ENCODE measurements around the gene NFIB.

Gene NFIB

DNA sequence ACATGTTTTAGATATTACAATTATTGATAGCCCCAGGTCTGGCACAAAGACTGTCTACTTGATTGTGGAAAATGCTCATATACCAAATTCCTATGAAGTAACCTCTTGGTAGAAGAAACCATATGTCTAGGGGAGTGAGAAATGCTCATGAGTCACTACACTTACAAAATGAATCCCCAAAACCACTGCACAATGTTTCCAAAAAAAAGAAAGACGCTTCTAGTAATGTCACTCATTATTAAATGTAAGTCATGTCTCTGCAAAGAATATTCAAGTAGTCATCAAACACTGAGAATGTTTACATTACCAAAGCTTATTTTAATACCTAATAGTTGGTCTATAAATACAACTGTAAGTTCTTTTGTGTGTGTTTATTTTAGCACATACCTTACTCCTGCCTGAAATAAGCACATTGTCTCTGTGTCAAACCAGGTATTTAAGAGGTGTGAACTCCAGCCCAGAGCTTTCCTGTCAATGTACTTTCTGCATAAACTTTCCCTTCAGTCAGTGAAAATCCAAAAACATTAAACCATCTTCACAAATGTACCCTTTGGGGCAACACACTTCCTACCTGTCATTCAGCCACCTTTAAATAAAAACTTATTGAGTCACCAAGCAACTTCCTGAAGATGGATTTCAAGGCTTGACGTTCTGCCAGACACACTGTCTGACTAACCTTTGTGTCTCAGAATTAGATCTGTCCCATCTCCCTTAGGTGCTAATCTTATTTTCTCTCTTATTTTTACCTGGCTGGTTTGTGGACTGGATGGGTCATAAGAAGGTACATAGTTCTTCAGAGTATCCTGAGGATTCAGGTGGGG is 194.0 kb downstream of the NFIB start:
- no peak for DNase-seq (ENCODE audit: low read depth, low spot score)

DNA sequence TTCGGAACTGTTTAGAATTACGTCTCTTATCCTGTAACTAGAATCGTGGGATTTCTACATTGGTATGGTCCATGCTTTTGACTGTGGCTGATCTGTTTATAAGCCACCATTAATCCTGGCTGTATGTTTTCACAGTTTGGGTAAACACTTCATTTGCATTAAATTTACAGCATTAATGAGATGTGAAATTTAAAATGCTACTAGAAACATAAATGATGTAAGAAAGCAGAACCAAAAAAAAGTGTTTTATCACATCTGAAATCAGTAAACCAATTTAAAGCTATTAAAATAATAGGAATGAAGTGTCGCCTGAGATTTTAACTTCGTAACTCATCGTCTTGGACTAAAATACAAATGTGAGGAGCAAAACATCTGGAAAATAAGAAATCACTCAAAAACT is 201.7 kb downstream of the NFIB start:
- no peak for DNase-seq (ENCODE audit: low read depth, low spot score)

DNA sequence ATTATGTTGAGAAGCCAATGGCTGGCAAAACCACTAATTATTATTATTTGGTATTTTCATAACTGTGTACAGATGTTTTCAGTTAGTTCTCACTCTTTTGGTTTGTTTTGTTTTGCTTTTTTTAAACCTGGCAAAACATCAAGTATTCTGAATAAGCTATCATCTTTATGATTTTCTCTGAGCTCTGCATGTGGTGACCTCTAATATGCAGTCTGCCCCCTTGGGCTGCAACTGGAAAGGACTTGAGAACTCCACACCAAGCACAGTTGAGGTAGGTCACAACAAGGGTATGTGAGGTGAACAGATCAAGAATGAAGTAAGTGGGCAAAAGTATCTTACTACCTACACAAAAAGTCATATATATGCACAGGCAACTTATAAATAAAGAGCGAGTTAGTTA is 202.2 kb downstream of the NFIB start:
- DNase-seq (ENCODE audit: low read depth, low spot score) = no peak

DNA sequence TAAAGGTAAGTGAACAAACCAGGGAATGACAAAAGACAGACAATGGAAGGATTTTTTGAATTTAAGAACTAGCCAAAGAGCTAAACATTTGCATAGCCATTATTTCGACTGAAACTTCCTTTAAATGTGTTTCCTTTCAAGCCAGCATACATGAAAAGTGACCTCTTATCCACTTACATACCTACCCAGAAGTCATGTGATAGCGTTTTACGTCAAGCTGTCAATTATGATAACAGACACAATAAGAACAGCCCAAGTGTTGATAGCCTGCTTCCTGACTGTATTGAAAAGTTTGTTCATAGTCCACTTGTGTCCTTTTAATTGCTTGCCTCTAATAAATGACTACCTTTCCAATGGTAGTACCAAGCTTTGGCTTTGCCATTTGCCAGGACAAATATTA is 206.0 kb downstream of the NFIB start:
- no peak for DNase-seq (ENCODE audit: low read depth, low spot score)

DNA sequence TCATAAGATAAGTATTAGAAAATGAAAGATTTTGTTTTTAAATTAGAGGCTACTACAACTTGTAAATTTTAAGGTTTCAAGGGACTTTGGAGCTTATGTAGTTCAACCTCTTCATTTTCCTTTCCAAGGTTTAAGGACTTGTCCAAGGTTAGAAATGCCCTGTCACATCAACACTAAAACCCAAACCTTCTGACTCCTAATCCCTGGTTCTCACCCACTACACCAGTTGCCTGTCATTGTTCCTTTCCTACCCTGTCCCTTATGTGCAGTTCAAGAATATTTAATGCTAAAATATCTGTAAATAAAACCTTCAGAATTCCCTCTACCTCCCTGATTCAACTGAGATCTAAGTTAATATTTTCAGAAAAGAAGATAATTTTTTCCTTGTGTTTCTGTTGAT is 206.4 kb downstream of the NFIB start:
- DNase-seq (ENCODE audit: low read depth, low spot score) = no peak

DNA sequence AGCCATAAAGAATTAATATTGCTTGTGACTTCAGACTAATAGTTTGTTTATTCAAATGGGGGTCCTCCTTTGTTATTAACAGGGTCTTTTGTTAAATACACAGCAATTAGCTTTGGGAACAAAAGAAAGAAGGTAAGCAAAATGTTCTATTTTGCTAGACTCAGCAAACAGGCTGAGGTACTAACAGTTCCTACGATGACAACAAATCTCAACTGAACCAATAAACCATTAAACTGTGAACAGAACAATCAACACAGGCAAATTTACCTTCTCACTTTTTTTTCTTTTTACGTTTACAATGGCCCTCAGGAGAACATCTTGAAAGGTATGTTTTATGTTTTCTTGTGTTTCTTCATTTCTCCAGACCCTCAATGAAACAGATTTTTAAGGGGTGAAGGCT is 207.2 kb downstream of the NFIB start:
- DNase-seq (ENCODE audit: low read depth, low spot score) = no peak

DNA sequence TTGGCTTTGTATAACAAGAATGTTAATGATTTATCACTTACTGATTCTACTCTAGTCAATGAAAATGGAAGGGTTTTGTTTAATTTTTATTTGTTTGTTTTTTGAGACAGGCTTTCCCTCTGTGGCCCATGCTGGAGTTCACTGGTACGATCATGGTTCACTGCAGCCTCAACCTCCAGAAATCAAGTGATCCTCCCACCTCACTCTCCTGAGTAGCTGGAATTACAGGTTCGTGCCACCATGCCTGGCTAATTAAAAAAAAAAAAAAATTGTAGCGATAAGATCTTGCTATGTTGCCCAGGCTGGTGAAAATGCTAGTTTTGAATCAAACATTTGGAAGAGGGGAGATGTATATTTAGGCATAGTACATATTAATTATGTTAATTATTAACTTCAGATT is 209.4 kb downstream of the NFIB start:
- no peak for DNase-seq (ENCODE audit: low read depth, low spot score)

DNA sequence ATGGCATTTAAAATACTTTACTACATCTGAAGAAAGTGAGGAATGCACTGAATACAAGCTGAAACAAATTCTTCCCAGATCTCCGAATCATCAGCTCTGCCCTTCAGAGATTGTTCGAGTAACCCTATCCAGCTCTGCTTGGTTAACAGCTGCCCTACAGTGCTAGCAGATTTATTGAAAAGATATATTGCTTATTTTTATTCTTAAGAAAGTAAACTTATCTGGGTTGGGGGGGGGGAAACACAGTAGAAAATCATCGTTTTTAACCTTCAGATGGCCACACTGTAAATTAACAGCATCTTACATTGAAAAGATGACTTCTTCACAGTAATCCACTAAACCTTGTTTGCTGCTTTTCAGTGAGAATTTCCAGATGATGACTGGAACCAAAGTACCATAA is 210.8 kb downstream of the NFIB start:
- no peak for DNase-seq (ENCODE audit: low read depth, low spot score)

DNA sequence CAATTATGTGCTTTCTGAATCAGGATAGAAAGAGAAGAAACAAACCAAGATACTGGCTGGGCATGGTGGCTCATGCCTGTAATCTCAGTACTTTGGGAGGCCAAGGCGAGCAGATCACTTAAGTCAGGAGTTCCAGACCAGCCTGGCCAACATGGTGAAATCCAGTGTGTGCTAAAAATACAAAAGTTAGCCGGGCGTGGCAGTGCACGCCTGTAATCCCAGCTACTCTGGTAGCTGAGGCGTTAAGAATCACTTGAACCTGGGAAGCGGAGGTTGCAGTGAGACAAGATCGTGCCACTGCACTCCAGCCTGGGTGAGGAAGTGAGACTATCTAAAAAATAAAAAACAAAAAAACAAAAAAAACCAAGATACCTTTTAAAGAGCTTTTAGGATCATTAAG is 214.2 kb downstream of the NFIB start:
- no peak for DNase-seq (ENCODE audit: low read depth, low spot score)

DNA sequence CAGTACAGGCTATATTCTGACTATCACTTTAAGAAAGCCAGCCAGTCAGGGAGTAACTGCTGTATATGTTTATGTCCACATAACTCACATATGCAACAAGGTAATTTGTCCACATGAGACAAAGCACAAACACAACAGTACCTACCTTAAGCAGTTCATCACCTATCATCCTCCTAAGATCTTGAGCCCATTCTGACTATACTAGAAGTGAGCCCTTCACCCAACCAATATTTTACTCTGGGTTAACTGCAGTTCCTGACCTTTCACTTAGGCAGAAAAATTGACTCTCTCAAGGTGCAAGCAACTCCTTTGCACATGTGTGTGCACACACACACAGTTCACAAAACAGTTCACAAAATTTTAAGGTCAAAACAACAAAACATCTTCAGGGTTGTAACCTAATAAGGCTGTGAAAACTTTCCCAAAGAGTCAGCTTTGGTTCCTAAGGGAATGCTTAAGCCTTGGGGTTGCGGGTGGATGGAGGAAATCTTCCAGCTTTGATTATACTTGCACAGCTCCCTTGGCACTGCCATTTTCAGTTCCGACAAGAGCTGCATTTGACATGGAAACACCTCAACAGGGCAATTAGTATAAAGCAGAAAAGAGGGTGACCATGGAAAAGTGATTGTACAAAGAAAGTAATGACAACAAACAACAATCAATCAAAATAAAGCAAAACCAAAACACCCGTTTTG is 215.3 kb downstream of the NFIB start:
- DNase-seq (ENCODE audit: low read depth, low spot score) = no peak

DNA sequence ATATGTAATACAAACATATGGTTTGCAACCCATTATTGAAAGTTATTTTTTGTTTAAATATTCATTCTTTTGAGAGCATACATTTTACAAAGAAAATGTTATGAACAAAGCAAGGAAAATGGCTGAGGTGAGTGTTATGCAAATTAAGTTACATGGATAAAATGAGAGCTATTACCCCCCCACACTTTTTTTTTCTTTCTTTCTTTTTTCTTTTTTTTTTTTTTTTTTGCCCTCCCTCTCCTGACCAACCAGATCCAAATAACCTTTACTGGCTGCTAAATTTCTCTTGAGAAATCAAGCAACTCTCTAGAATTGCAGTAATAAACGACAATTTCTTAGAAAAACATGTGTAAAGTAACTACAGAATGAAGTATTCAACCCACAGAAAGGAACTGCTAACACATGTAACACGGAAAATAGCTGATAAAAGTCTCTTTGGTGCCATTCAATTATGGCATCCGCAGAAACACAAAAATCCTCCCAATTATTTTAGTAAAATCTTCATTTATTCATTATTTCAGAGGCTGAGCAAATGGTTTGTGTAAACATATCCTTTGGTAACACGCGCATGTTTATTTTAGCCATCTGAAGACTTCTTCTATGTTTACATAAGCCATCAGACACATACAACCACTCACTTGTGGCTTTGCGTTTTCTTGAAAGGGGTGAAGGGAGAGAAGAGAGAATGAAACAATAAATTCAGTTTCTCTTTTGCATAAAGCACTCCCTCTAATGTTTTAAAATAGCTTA is 216.1 kb downstream of the NFIB start:
- DNase-seq (ENCODE audit: low read depth, low spot score) = no peak

DNA sequence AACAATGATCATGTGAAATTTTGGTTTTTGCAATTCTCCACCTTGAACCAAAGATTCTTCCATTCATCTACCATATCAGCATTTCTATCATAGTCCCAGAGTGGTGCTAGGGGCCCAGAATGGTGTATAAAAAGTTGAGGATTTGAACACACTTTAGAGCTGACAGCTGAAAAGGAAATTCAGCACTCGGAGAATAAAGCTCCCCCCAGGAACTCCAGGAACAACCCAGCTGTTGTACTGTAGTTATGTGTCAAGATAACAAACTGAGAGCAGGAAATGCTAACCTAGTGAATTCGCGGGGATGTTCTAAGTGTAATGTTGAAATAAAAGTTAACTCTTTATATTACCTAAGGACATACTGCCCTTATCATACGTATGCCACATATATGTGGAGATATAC is 216.7 kb downstream of the NFIB start:
- no peak for DNase-seq (ENCODE audit: low read depth, low spot score)

DNA sequence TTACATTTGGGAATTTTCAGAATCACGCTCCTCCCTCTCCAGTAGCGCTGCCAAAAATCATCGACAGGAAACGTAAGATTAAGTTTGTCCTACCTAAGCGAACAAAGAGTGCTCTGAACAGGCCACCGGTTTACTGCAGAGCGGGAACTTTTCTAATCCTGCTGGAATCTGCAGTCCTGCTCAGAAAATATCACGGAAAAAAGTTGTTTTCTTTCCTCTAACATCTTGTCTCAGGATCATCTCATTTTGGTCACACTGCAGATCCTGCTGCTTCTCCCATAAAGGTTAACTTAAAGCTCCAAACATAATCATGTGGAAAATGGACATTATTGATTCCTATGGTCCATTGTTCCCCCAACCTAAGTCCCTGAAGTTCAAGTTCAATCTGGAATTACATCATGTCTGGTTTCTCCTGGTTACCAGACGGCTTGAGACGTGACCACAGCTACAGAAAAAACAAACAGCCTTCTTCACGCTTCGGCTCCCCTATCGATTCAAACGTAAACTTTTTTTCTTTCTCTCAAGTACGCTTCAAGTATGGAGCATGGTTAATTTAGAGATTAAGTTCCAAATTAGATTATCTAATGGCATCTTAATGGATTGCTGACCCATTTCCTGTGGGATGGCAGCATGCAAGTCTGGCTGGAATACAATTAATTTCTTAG is 217.6 kb downstream of the NFIB start:
- no peak for DNase-seq (ENCODE audit: low read depth, low spot score)

DNA sequence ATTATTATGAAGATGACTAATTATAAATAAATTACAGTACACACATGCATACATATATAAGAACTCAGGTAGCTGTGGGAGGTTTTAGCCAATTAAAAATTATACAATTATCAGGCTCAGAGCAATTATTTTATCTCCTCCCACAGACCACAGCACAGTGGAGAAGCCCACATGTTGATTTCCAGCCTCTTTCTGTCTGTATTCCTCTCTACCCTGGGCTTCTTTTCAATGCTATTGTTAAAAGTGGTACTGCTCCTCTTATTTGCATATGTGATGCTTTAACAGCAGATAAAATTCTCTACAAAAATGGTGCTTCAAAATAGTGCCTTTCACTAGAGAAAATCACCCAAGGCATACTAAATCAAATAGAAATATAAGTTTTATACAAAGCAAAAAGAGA is 218.7 kb downstream of the NFIB start:
- DNase-seq (ENCODE audit: low read depth, low spot score) = no peak

DNA sequence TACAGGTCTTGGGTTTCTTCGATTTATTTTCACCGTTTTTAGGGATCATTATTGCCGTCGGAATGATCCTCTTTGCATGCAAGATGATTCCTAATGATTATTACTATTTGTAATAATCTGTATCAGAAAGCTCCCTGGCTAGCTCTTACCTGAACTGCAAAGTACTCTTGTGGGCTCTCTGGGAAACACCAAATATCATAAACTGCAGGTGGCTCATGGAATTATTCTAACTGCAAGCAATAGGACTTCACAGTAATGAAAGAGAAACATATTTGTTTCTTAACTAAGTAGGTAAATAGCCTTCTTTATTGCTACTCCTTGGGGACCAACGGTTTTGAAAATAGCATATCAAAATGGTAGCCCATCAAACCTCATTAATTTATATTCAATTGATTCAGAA is 219.4 kb downstream of the NFIB start:
- DNase-seq (ENCODE audit: low read depth, low spot score) = no peak

DNA sequence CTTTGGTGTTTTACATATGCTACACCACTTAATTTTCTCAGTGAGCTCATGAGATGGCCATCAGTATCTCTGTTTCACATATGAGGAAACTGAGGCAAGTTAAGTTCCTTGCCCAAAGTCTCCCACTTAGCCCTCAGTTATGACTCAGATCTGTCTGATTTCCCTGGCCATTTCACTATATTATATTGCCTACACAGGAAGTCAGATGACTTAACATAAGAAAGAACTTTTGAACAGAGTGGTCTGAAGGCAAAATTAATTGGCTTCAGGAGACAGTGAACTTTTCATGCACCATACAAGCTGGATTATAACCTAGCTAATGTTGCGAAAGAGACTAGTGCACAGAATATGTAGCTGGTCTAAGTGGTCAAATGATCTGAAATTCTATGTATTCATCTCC is 221.6 kb downstream of the NFIB start:
- DNase-seq (ENCODE audit: low read depth, low spot score) = no peak

DNA sequence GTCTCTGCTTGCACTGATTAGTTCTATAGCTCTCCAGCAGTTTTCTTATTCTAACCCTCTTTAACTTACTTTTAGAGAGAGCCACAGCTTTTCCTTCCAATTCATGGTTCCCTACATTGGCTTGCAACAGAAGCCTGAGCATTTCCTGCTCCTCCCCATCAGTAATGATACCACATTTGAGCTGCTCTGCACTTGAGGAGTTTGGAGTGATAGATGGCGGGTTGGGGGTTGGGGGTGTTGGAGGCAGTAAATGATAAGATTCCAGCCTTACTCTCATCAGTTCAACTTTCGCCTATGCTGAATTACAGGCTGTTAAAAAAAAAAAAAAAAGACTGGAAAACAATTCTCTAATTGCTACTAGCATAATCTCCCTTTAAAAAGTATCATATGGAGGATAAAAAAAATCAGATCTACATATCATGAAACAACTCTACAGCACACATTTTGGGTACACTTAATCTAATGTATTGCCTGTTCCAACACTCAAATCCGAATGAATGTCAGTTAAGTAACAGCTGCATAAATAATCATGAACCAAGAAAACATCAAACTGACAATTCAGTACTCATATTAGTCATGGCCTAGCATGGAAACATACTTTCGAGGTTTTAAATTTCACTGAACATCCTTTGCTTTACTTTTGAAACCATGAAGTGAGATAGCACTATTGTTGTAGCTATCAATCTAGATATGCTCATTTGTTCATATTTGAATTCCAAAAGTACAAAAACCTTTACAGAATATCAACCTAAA is 224.7 kb downstream of the NFIB start:
- DNase-seq (ENCODE audit: low read depth, low spot score) = no peak

DNA sequence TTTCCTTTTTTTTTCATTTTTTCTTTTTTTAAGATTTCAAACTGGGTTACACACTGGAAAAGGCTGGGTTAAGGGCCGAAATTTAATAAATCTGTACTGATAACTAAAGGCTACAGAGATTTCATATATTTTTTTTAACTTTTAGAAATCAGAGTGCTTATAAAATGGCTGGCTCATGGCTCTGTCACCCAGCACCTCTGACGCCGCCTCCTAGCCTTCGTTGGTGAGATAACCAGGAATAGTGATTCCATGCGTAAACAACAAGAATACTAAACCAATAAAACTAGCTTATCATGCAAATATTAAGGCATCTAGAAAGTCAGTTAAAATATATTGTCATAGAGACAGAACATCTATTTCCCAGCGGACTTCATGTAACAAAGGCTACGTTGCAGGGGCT is 226.4 kb downstream of the NFIB start:
- no peak for DNase-seq (ENCODE audit: low read depth, low spot score)

DNA sequence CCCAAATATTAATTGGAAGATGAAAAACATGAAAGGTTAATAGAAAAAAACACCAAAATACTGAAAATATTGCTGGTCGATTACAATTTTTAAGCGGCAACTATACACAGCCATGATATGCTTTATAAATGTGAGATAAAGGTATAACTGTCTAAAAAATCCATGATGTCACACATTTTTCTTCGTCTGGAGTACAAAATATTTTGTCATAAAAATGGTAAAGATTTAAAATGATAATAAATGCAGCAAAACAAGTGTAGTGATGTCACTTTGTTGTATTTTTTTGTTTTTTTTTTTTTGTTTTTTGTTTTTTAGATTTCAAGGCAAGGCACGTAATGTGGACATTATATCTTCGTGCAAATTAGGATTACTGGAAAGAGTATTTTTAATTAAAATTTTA is 227.4 kb downstream of the NFIB start:
- no peak for DNase-seq (ENCODE audit: low read depth, low spot score)

DNA sequence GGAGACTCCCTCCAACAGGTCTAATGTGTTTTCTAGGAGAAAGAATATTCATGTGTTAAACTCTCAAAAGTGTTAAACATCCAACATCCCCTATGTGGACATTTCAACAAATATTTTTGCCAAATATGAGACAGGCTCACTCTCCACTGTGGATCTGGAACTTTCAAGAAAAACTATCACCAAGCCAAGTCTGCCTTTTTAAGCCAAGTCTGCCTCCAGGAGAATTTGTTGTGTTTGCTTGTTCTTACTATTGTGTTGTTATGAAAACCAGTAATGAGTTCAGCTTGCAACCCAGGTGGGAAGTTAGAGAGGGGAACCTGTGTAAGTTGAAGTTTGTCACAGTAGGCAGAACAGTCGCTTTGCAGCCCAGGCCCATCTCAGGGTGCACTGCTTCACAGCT is 228.1 kb downstream of the NFIB start:
- no peak for DNase-seq (ENCODE audit: low read depth, low spot score)

DNA sequence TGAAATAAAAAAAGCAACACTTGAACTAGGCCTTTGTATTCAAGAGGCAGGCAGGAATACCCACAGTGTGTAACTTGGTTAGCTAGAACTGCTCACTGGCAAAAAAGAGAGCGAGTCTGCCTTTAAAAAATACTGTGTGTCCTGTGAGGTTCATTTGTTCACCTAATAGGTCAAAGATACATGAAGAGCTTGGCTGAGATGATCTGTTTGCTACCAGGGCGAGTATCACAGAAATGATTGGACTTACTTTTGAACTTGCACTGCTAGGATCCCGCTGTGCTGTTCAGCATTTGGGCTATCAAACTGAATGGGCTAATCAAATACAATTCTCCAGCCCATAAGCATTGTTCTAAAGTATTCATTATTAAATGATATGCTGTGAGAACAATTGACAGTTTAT is 229.1 kb downstream of the NFIB start:
- no peak for DNase-seq (ENCODE audit: low read depth, low spot score)

Measured in activated CD4-positive, CD25-positive, alpha-beta regulatory T cell treated with anti-CD3 and anti-CD28 coated beads, Interleukin-2, amount 50 U/mL, for 16 hours (primary cell).